Femur (tissue), 1 donor: ENCODE results near the gene ZCCHC14.
"Not testable (repeated sequence)": the region's sequence is repeated elsewhere in the genome, so short reads cannot be mapped to it uniquely, and the experiment has no call there.

Experiments
- DNase-seq: peaks from one replicate; pipeline ENCODE4 v3.0.0-alpha.2; 2017

The ZCCHC14 gene

GRCh38 chr16:87523605-87524004, 30.8 kb upstream of the ZCCHC14 start:
- DNase-seq, result not testable (repeated sequence)

GRCh38 chr16:87521764-87522163, 28.9 kb upstream of the ZCCHC14 start:
- not testable (repeated sequence) for DNase-seq

GRCh38 chr16:87519170-87519569, 26.3 kb upstream of the ZCCHC14 start:
- not testable (repeated sequence) for DNase-seq

GRCh38 chr16:87518430-87519051, 25.7 kb upstream of the ZCCHC14 start:
- not testable (repeated sequence) for DNase-seq

- DNase-seq, result not testable (repeated sequence)
Observed at GRCh38 chr16:87517610-87518429, 25.0 kb upstream of the ZCCHC14 start.

GRCh38 chr16:87516361-87516760, 23.5 kb upstream of the ZCCHC14 start:
- no peak for DNase-seq

- DNase-seq, result no peak
Observed at GRCh38 chr16:87515475-87516330, 22.9 kb upstream of the ZCCHC14 start.

GRCh38 chr16:87509778-87510177, 17.0 kb upstream of the ZCCHC14 start:
- not testable (repeated sequence) for DNase-seq

- no peak for DNase-seq
Observed at GRCh38 chr16:87507351-87508069, 14.7 kb upstream of the ZCCHC14 start.

GRCh38 chr16:87506423-87507350, 13.9 kb upstream of the ZCCHC14 start:
- no peak for DNase-seq

GRCh38 chr16:87505834-87506233, 13.0 kb upstream of the ZCCHC14 start:
- no peak for DNase-seq

GRCh38 chr16:87503232-87503937, 10.6 kb upstream of the ZCCHC14 start:
- not testable (repeated sequence) for DNase-seq

GRCh38 chr16:87502308-87502969, 9.6 kb upstream of the ZCCHC14 start:
- DNase-seq, result no peak

- DNase-seq, result no peak
Observed at GRCh38 chr16:87501117-87501516, 8.3 kb upstream of the ZCCHC14 start.

- no peak for DNase-seq
Observed at GRCh38 chr16:87499189-87499486, 6.3 kb upstream of the ZCCHC14 start.

GRCh38 chr16:87498324-87499188, 5.7 kb upstream of the ZCCHC14 start:
- no peak for DNase-seq

GRCh38 chr16:87497767-87498290, 5.0 kb upstream of the ZCCHC14 start:
- DNase-seq, result not testable (repeated sequence)

GRCh38 chr16:87497023-87497766, 4.4 kb upstream of the ZCCHC14 start:
- not testable (repeated sequence) for DNase-seq
